ENCODE data around the gene GLIS2.

GLIS2 gene

DNA sequence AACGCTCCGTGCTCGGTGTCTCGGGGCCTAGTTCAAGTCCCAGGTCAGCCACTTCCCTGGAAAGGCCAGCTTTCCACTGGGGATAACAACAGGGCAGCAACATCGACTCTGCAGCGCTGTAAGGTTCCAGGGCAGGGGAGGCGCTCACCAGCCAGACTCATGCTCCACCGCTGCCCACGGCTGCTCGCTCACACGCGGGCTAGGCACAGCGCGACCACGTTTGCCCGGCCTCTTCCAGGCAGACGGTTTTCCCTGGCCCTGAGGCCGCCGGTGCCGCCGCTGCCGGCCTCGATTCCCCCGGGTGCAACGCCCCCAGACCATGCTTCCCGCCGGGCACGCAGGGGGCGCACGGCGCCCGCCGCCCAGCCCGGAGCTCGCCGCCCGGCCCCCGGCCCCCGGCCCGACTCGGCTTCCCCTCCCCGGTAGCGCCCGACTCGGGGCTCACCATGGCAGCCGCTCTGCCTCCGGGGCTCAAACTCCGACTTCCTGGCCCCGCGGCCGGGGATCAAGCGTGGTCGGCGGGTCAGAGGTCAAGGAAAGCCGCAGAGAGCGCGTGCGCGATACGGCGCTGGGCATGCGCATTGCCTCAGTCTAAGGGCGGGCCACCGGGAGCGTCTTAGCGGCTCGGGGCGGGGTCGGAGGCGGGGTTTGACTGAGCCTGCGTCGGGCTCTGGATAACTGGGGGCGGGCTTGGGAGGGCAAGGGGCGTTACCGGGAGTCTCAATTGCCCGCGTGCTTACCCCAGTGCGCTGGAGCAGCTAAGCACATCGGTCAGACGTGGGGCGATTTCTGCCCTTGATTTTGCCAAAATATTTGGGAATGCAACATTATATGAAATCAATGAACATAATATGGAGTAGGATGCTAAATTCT lies 35.2 kb downstream of the GLIS2 start, which contains the start of gene PAM16:
Gene PAM16 (minus strand): TSS at position 535 of the 873 bp plus-strand sequence. CDS start 87 bp downstream, at position 448.
- peak; percentile 98 for DNase-seq (ENCODE audit: low read depth, low spot score)

DNA sequence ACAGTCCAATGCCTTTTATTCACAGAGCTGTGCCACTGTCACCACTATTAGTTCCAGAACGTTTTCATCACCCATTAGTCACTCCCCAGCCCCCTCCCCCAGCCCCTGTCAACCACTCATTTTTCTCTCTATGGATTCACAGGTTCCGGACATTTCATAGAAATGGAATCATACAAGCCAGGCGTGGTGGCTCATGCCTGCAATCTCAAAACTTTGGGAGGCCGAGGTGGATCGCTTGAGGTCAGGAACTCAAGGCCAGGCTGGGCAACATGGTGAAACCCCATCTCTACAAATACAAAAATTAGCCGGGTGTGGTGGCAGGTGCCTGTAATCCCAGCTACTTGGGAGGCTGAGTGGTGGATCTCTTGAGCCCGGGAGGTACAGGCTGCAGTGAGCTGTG lies 36.0 kb downstream of the GLIS2 start:
- DNase-seq (ENCODE audit: low read depth, low spot score) = no peak

DNA sequence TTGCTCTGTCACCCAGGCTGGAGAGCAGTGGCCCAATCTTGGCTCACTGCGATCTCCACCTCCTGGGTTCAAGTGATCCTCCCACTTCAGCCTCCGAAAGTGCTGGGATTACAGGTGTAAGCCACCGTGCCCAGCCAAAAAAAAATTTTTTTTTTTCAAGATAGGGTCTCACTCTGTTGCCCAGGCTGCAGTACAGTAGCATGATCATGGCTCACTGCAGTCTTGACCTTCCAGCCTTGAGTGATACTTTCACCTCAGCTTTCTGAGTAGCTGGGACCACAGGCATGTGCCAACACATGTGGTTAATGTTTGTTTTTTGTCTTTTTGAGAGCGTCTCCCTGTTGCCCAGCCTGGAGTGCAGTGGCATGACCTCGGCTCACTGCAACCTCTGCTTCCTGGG lies 37.0 kb downstream of the GLIS2 start:
- DNase-seq (ENCODE audit: low read depth, low spot score) = no peak

DNA sequence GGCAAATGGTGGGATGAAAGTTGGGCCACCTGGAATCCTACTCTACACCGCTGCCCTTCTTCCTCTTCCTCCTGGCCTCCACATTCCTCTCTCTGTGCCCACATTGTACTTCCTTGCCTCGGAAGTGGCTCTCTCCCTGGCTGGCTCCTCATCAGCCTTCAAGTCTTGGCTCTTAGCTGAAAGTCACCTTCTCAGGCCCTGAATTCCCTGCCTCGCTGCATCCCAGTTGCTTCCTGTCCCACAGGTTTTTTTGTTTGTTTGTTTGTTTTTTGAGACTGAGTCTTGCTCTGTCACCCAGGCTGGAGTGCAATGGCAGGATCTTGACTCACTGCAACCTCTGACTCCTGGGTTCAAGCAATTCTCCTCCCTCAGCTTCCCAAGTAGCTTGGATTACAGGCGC lies 37.8 kb downstream of the GLIS2 start:
- DNase-seq (ENCODE audit: low read depth, low spot score) = no peak

DNA sequence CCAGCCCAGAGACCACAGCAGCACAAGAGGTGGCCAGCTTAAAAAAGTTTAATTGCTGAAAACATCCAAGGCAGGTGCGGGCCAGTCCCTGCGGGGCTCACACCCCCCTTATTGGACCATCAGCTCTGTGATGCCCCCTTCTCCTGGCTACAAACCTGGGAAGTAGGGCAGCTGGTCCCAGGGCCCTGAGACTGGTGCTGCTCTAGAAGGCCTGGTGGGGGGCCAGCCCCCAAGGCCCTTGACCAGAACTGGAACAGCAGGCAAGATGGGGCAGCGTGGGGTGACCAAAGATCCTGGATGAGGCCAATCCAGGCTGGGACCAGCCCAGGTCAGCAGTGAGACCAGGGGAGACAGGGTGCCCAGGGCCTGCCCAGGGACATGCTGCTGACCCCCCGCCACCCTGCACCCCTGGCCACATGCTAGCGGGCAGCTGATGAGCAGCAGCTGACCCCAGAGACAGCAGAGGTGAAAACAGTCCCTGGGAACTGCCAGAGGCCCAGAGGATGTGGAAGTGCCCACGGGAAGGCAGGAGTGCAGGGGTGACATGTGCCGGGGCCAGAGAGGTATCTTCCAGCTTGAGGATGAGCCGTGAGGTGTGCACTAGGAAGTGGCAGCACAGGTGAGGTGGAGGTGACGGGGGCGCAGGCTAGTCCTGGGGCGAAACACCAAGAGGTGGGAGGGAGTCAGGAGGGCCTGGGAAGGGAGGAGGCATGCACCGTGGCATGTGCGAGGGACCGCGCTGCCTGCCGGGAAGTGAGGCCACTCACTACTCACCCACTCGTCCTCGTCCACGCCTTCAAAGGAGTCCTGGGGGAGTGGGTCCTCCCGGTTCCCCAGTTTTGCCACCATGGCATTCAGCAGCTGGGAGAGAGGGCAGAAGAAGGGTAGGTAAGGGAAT lies 38.9 kb downstream of the GLIS2 start:
- DNase-seq (ENCODE audit: low read depth, low spot score) = no peak

DNA sequence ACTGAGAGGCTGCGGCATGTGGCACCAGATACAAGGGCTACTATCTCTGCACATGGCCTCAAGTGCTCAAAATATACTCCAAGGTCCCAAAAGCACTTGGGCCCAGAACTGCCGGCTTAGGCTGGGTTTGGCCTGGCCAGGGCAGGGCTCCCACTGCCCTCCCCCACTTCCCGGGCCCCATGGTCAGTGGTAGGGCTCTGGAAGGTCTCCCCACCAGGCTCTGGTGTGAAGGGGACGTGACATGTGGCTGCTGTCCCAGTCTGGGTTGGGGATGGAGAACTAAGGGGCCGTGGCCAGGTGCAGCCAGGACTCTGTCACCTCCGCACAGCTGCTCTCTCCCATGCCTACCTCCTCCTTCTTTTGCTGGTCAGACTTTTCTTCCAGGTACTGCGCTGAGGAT lies 41.0 kb downstream of the GLIS2 start:
- DNase-seq (ENCODE audit: low read depth, low spot score) = no peak

DNA sequence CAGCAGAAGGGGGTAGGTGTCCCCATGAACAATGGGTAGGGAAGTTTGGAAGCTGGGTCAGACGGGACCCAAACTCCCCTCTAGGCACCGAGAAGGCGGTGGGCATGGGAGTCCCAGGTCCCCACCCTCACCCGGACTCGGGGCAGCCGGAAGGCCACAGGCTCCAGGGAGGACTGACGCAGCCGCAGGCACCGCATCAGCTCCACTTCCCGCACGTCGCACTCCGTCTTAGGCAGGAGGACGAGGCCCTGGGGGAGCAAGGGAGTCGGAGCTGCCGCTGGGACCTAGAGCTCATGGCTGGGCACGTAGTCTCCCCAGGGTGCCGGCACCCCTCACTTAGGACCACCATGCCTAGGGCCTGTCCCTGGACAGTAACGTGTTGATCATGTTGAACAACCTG lies 42.4 kb downstream of the GLIS2 start:
- DNase-seq (ENCODE audit: low read depth, low spot score) = no peak

DNA sequence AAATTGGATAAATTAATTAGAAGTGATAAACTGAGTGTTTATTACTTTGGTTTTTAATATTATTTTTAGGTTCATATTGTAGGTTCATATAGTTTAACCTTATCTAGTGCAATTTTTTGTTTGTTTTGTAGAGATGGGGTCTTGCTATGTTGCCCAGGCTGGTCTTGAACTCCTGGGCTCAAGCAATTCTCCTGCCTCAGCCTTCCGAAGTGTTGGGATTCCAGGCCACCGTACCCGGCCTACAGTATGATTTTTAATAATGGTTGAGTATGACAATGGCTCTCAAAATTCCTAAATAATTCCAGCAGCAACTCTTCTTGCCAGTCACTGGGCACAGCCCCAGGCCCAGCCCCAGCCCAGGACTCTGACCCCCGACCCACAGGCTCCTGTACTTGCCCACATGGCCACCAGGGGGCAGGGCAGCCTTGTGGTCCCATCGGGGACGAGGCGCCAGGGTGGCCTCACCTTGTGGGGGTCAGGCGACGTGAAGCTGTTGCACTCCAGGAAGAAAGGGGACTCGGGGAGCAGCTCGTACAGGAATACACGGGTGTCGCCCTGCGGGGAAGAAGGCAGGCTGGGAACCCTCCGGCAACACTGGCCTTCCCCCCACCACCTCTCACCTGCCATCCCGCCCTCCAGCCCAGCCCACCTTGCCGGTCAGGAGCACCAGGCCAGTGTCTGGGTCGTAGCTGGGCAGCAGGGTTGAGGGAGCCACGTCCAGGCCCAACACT lies 43.1 kb downstream of the GLIS2 start:
- DNase-seq (ENCODE audit: low read depth, low spot score) = peak; percentile 52

DNA sequence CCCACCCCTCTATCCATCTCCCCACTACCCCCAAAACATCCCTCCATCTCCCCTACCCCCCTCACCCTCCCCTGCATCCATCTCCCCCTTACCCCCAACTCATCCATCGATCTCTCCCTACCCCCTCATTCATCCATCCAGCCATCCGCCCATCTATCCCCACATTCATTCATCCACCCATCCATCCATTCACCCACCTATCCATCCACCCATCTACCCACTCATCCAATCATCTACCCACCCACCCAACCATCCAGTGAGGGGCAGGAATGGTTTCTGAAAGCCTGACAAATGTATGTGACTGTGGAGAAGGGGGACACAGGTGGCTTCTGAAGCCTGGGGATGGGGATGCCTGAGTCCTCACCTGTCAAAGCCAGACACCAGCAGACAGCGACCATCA lies 44.0 kb downstream of the GLIS2 start:
- no peak for DNase-seq (ENCODE audit: low read depth, low spot score)

DNA sequence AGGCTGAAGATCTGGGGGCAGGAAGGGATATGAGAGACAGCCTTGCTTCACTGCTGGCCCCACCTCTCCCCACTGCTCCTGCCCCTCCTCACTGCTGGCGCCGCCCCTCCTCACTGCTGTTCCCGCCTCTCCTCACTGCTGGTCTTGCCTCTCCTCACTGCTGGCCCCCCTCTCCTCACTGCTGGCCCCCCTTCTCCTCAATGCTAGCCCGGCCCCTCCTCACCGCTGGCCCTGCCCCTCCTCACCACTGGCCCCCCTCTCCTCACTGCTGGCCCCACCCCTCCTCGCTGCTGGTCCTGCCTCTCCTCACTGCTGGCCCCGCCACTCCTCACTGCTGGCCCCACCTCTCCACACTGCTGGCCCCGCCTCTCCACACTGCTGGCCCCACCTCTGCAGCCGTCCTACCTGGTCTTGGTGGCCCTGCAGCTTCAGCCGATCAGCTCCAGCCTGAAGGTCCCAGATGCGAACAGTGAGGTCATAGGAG lies 44.7 kb downstream of the GLIS2 start:
- DNase-seq (ENCODE audit: low read depth, low spot score) = no peak

DNA sequence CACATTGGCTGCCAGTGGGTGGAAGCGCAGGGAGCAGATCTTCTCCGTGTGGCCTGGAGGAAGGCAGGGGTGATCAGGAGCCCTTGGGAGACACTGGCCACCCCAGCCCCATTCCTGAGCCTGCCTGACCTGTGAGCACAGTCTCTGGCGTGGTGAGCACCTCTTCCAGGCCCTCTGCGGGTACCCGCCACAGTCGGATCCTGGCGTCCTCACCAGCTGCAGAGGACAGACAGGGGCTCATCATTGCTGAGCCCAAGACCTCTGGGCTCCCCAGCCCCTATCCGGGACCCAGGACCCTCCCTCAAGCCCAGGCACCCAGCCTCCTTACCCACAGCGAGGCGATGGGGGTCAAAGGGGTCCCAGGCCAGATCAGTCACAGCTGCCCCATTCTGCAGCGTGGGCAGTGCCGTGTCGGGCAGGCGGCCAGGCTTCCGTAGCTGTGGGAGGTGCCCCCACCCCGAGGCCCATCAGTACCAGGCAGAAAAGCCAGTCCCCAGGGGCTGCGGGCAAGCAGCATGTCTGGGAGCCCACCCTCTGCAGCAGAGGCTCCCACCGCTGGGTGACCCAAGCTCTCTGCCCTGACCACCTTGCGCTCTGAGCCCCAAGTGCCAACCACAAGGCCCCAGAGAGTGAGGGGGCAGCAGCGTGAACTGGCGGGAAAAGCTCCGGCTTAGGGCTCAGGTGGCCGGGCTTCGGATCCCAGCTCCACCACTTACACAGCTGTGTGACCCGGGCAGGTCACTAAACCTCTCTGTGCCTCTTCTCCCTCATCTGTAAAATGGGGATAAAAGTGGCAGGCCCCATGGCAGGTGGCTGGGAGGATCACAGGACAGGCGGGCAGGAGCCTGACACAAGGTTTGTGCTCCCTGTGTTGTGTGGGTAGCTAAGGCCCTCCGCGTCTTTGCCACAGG lies 45.4 kb downstream of the GLIS2 start:
- DNase-seq (ENCODE audit: low read depth, low spot score) = no peak

DNA sequence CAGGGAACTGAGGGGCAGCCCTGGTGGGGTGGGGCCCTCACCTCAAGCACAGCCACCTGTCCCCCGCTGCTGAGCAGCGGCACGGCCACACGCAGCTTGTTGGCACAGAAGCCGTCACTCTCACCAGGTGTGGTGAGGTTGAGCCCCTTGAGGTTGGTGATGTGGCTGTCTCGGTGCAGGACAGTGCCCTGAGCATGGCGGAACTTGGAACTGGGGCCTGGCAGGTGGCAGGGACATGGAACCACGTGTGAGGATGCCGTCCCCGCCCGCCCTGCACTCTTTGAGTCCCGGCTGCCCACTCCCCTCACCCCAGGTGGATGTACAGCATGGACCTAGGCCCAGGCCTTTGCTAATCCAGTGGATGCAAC lies 46.1 kb downstream of the GLIS2 start:
- no peak for DNase-seq (ENCODE audit: low read depth, low spot score)

DNA sequence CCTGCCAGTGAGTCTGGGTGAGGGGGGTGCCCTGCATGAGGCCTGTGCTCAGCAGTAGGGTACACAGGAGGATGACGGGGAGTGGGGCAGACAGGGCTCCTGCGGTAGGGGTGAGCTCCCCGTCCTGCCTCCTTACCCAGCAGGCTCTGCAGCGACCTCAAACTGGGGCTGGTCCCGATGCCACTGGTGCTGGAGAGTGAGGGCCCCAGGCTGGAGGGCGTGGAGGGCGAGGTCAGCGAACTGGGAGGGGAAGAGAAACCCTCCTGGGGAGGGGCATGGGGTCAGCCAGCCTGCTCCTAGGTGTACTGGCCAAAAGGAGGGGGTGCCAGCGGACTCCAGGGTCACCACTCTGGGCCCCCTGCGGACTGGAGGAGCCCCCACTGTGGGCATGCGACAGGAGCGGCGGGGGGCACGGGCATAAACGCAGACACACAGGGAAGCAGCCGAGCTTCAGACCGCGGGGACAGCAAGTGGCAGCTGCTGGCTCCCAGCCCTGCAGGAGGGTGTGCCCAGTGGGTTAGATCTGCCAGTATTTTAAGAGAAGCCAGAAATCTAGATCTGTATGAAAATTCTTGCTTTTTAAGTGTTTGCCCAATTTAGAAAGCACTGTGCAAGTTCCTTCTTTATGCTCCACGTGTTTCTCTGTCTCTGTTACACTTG lies 46.7 kb downstream of the GLIS2 start:
- DNase-seq (ENCODE audit: low read depth, low spot score) = no peak

DNA sequence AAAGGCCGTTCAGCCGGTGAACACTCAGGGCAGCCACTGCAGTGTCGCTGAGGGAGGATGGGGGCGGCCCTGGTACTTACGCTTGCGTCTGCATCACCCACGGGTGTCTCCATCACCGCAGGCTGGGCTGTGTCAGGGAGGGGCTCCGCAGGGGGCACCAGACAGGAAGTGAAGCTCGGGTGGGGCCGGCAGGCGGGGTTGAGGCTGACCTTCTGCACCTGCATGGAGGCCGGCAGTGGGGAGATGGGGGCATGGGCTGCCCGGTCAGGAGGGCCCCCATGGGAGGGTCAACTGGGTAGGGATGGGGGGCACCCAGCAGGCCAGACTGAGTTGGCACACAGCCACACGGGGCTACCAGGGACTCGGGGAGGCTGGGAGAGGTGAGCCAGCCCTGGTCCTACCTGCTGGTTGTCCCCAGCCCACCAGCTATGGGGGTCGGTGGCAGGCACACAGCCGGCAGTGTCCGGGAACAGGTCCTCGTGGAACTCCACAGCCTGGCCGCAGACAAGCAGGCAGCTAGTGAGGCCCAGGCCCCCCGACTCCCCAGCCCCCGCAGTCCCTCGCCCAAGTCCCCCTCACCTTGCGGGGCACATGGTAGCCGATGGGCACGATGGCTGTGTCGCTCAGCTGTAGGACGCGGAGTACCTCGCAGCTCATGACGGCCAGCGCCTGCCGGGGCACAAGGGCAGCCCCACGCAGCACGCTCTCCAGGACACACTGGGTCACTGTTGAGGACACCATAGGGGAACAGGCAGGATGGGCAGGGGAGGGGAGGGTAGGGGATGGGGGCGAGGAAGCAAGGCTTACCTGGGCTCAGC lies 48.5 kb downstream of the GLIS2 start:
- no peak for DNase-seq (ENCODE audit: low read depth, low spot score)

DNA sequence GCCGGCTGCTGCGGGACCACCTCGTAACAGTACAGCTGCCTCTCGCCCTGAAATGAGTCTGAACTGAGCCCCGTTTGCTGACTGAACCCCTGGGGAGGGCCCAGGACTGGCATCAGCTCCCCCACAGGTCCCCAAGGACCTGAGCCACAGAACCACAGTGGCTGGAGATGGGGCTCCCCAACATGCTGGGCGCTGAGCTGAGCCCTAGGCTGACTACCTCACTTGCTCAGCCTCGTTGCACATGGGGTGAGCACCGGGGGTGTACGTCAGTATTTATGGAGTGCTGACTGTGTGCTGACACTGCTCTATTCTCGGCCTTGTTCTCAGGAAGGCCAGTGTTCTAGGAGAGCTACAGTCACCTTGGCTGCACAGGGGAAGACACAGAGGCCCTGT lies 49.1 kb downstream of the GLIS2 start:
- DNase-seq (ENCODE audit: low read depth, low spot score) = no peak

DNA sequence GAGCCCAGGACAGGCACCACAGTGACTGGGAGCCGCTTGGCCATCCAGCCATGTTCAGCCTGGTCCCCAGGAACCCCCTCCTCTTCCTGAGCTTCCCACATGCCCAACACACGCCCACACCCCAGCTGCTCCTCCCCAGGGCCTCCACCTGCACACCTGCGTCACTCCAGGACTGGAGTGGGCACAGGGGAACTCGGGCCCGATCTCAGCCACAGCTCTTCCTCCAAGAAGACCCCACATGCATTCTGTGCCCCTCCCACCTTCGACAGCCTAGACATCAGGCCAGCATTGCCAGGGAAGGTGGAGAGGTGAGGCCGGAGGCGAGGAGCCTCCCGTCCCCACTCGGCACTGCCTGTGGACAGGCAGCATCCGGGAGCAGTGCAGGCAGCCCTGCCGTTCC lies 49.7 kb downstream of the GLIS2 start:
- DNase-seq (ENCODE audit: low read depth, low spot score) = no peak

DNA sequence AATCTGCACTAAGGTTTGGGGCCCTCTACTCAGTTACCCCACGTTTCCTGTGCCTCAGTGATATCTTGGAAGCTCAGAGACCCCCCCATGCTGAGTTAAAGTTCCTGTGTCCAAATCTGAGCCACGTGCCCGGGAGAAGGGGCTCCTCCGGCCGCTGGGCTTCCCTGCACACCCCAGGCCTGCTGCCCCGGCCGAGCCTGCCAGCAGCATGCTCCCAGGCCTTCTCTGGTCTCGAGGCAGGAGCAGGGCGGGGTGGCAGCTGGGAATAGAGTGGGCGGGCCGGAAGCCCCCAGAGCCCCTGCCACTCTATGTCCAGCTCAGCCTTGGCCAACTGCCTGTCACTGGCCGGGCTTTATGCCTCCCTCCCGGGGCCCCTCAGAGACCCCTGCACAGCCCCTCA lies 50.1 kb downstream of the GLIS2 start:
- DNase-seq (ENCODE audit: low read depth, low spot score) = no peak

DNA sequence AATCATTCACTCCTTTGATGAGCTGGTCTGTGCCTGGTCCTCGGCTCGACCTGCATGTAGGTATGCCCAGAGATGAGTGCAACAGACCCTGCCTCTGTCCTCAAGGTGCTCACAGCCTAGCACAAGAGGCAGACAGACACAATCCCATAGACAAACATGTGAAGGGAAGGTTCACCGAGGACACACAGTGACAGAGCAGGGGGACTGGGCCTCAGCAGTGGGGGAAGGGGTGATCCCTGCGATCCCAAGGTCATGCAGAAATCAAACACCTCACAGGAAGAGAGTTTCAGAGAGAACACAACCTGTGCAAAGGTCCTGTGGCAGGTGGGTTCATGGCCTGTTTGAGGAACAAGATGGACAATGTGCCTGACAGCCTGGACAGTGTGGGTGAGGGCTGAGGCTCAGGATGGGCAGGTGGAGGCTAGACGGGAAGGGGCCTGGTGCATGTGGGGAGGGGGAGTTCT lies 51.6 kb downstream of the GLIS2 start:
- DNase-seq (ENCODE audit: low read depth, low spot score) = no peak

DNA sequence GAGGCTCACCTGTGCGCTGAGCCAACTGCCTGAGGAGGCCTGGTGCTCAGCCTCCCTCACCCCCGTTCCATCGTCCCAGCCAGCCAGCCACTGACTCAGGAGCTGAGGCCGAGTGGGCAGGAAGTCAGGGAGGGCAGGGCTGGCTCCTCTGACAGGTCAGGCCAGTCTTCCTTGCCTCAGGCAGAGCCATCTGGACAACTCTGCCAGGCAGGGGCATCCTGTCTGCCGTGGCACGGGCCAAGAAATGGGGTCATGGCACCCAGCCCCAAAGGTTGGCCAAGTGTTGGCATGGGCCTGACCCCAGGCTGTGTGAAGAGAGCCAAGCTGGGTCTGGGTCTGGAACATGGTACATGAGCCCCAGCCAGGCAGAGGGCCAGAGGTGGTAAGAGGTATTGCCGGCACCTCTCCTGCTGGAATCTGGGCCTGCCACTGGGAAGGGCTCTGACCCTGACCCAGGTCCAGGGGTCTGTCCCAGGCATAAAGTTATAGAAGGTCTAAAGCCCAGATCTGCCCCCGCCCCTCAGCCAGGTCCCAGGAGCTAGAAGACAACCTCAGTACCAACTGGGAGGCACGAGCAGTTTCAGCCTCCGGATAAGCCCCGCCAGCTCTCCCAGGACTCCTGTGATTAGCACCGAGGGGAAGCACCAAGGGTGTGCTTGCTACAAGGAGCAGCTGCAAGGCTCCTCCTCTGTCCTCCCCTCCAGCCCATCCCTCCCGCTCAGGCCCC lies 53.3 kb downstream of the GLIS2 start:
- DNase-seq (ENCODE audit: low read depth, low spot score) = no peak
